Amniotic epithelial cell (primary cell): ENCODE data around the gene ACTN4.
"Not testable (repeated sequence)": the region's sequence is repeated elsewhere in the genome, so short reads cannot be mapped to it uniquely, and the experiment has no call there.

Source experiments
- DNase-seq: peaks from one replicate; pipeline ENCODE4 v3.0.0-alpha.2; 2010; ENCODE audit warnings: low read depth

The ACTN4 gene

GRCh38 chr19:38737921-38738737 is 90.7 kb downstream of the ACTN4 start:
- no peak for DNase-seq

- no peak for DNase-seq
Measured at GRCh38 chr19:38739440-38740256, 92.2 kb downstream of the ACTN4 start.

- DNase-seq = no peak
Measured at GRCh38 chr19:38740257-38740592, 92.8 kb downstream of the ACTN4 start.

- no peak for DNase-seq
Measured at GRCh38 chr19:38740932-38741331, 93.5 kb downstream of the ACTN4 start.

GRCh38 chr19:38741670-38742069 is 94.2 kb downstream of the ACTN4 start:
- DNase-seq = no peak

- DNase-seq = no peak
Measured at GRCh38 chr19:38742296-38742695, 94.8 kb downstream of the ACTN4 start.

GRCh38 chr19:38742906-38743305 is 95.5 kb downstream of the ACTN4 start:
- no peak for DNase-seq

GRCh38 chr19:38743394-38744297 is 96.2 kb downstream of the ACTN4 start:
- no peak for DNase-seq

- no peak for DNase-seq
Measured at GRCh38 chr19:38744298-38744681, 96.8 kb downstream of the ACTN4 start, which contains the start of gene CAPN12. Gene CAPN12, minus strand, starts transcription at chr19:38744474. Its CDS starts 309 bp downstream, at chr19:38744165.

- no peak for DNase-seq
Measured at GRCh38 chr19:38744874-38745273, 97.4 kb downstream of the ACTN4 start.

GRCh38 chr19:38745316-38745715 is 97.9 kb downstream of the ACTN4 start:
- DNase-seq = no peak

- DNase-seq = not testable (repeated sequence)
Measured at GRCh38 chr19:38753783-38754182, 106.3 kb downstream of the ACTN4 start.

GRCh38 chr19:38754196-38754595 is 106.7 kb downstream of the ACTN4 start:
- not testable (repeated sequence) for DNase-seq

- DNase-seq = peak; percentile 39
Measured at GRCh38 chr19:38759590-38760003, 112.1 kb downstream of the ACTN4 start.

- not testable (repeated sequence) for DNase-seq
Measured at GRCh38 chr19:38760805-38761517, 113.5 kb downstream of the ACTN4 start.

- DNase-seq = not testable (repeated sequence)
Measured at GRCh38 chr19:38761884-38762389, 114.5 kb downstream of the ACTN4 start.

- DNase-seq = no peak
Measured at GRCh38 chr19:38763795-38764220, 116.4 kb downstream of the ACTN4 start.

- DNase-seq = no peak
Measured at GRCh38 chr19:38765214-38765613, 117.8 kb downstream of the ACTN4 start.

- DNase-seq = no peak
Measured at GRCh38 chr19:38766276-38767047, 119.0 kb downstream of the ACTN4 start.

GRCh38 chr19:38769635-38770211 is 122.3 kb downstream of the ACTN4 start:
- peak; percentile 64 for DNase-seq
